Neuronal stem cell (in vitro differentiated cells): ENCODE data around the gene RRAD.

Experiments
- DNase-seq: peaks from one replicate; pipeline ENCODE4 v3.0.0-alpha.2; 2013; ENCODE audit warnings: low spot score
- H2AFZ ChIP-seq: one replicate; pipeline ENCODE4 v1.6.1; 2013; ENCODE audit warnings: mild to moderate bottlenecking, low read length, inconsistent platforms
- H2AK5ac ChIP-seq: 2 replicates; pipeline ENCODE4 v1.6.1; 2013; ENCODE audit warnings: low read depth, mild to moderate bottlenecking, inconsistent platforms, low read length, moderate library complexity, mixed read lengths
- H2BK120ac ChIP-seq: 2 replicates; pipeline ENCODE4 v1.6.1; 2013; ENCODE audit warnings: low read depth, mild to moderate bottlenecking, inconsistent platforms, low read length, moderate library complexity, mixed read lengths
- H2BK12ac ChIP-seq: one replicate; pipeline ENCODE4 v1.6.1; 2013; ENCODE audit warnings: low read length, inconsistent platforms
- H2BK15ac ChIP-seq: 2 replicates; pipeline ENCODE4 v1.6.1; 2013; ENCODE audit warnings: mild to moderate bottlenecking, low read length, inconsistent platforms, mixed read lengths
- H2BK5ac ChIP-seq: one replicate; pipeline ENCODE4 v1.6.1; 2013; ENCODE audit warnings: inconsistent platforms, mild to moderate bottlenecking, low read length, moderate library complexity
- H3K14ac ChIP-seq: one replicate; pipeline ENCODE4 v1.6.1; 2013; ENCODE audit warnings: low read length, inconsistent platforms
- H3K18ac ChIP-seq: 2 replicates; pipeline ENCODE4 v1.6.1; 2013; ENCODE audit warnings: low read length, inconsistent platforms
- H3K23ac ChIP-seq: 2 replicates; pipeline ENCODE4 v1.6.1; 2013; ENCODE audit warnings: low read depth, mild to moderate bottlenecking, mixed read lengths, low read length, inconsistent platforms; ENCODE audit not compliant: poor library complexity
- H3K27ac ChIP-seq: replicated peaks from 3 replicates; pipeline ENCODE4 v1.5.1; 2013; ENCODE audit warnings: low read length, inconsistent platforms
- H3K27me3 ChIP-seq, 3 experiments: 2 replicates each; pipeline ENCODE4 v1.6.1; 2013; ENCODE audit warnings: low read length in 3 of 3, mild to moderate bottlenecking in 2 of 3, inconsistent platforms in 1 of 3, low read depth in 1 of 3, mixed read lengths in 1 of 3, moderate library complexity in 1 of 3; ENCODE audit not compliant: control insufficient read depth in 3 of 3, insufficient read depth in 3 of 3
- H3K36me3 ChIP-seq, 2 donors: replicated peaks in 1 of 2; 2 replicates each; pipeline ENCODE4 v1.6.1; 2013; ENCODE audit warnings: low read length in 2 of 2; ENCODE audit not compliant: control insufficient read depth in 2 of 2, insufficient read depth in 2 of 2
- H3K4ac ChIP-seq: 2 replicates; pipeline ENCODE4 v1.6.1; 2013; ENCODE audit warnings: inconsistent platforms, mild to moderate bottlenecking, low read length, moderate library complexity
- H3K4me1 ChIP-seq, 2 donors: 1 replicate in 1 of 2; 2 replicates in 1 of 2; pipeline ENCODE4 v1.6.1; 2013; ENCODE audit warnings: low read length in 2 of 2, low read depth in 1 of 2; ENCODE audit not compliant: control insufficient read depth in 2 of 2, insufficient read depth in 1 of 2
- H3K4me2 ChIP-seq: one replicate; pipeline ENCODE4 v1.6.1; 2013; ENCODE audit warnings: mild to moderate bottlenecking, low read length, inconsistent platforms; ENCODE audit not compliant: insufficient read depth, poor library complexity, severe bottlenecking
- H3K4me3 ChIP-seq, 2 donors: 2 replicates each; pipeline ENCODE4 v1.5.1; 2013; ENCODE audit warnings: low read length in 2 of 2, mild to moderate bottlenecking in 2 of 2, inconsistent platforms in 1 of 2, moderate library complexity in 1 of 2
- H3K79me1 ChIP-seq: one replicate; pipeline ENCODE4 v1.6.1; 2013; ENCODE audit warnings: low read depth, mild to moderate bottlenecking, inconsistent platforms, low read length, moderate library complexity
- H3K9ac ChIP-seq: one replicate; pipeline ENCODE4 v1.6.1; 2013; ENCODE audit warnings: mild to moderate bottlenecking, low read depth, low read length, inconsistent platforms; ENCODE audit not compliant: poor library complexity
- H3K9me3 ChIP-seq, 2 donors: replicated peaks in 1 of 2; 2 replicates each; pipeline versions ENCODE3 to v1.6.1; 2013; ENCODE audit warnings: low read length in 2 of 2, mild to moderate bottlenecking in 2 of 2, inconsistent platforms in 1 of 2, low read depth in 1 of 2, mixed read lengths in 1 of 2, moderate library complexity in 1 of 2; ENCODE audit not compliant: control insufficient read depth in 2 of 2, insufficient read depth in 1 of 2
- H4K8ac ChIP-seq: one replicate; pipeline ENCODE4 v1.6.1; 2013; ENCODE audit warnings: low read depth, mild to moderate bottlenecking, inconsistent platforms, low read length, moderate library complexity
- H4K91ac ChIP-seq: one replicate; pipeline ENCODE4 v1.6.1; 2013; ENCODE audit warnings: low read length, low read depth, mild to moderate bottlenecking, inconsistent platforms; ENCODE audit not compliant: poor library complexity
- WGBS, 2 donors: extraction: QIAGEN DNeasy Blood & Tissue Kit; methylation state at CpG; one replicate each; pipeline ENCODE4 v1.1.7; 2013; ENCODE audit warnings: missing lambda C conversion rate in 2 of 2, mixed read lengths in 1 of 2; ENCODE audit not compliant: insufficient read length in 2 of 2, insufficient replicate concordance in 1 of 2; ENCODE audit errors: extremely low coverage in 2 of 2; 5-methylcytosine and 5-hydroxymethylcytosine counted together

Gene RRAD

DNA sequence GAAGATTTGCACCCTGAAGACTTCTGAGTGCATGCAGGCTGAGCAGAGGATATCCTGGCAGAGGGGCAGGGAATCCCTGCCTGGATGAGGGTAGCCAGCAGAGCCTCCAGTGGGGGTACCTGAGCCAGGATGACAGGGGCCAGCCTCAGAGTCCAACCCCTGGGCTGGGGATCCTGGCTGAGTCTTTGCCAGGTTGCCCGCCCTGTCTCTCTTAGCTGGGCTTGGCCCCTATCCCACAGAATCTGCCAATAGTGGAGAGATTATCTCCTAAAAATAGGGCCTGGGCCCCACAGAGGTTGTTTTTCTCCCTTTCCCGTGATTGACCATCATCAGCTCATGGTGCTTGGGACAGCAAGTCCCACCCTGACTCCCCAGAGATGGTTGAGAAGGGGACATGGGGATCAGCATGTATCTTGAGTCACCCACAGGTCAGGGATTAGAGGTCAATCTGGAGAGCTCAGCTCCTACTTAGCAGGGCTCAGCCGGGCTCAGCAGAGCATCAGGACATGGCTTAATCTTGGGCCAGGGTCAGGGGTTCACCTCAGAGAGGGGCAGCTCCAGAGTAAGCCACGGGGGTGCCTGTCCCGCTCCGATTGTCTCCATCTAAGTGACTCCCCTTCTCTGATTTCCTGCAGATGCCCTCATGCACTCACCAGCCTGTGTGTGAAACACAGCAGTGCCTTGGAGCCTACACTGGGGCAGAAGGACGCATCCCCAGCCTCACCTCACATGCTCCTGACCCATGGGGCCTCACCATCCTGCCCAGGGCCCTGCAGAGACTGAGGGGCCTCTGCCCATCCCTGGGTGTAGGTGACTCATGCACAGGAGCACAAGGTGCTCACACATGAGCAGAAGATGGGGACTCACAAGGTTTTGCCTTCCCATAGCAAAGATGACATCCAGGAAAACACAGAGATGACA, 18.2 kb downstream of the RRAD start:
- H3K36me3 ChIP-seq, result no peaks in the 10 kb centered on the region
- H3K4me1 ChIP-seq, result no peaks in the 10 kb centered on the region
- peaks cover 0 to 52% (median 0%) of the 10 kb centered on the region in 3 experiments for H3K27me3 ChIP-seq
- H2BK5ac ChIP-seq, result peak overlapping the region; percentile 33
- H3K18ac ChIP-seq, result no peak overlapping the region
- no peak overlapping the region for H3K4me3 ChIP-seq
- no peak overlapping the region for H2AK5ac ChIP-seq
- no peak overlapping the region for H2AFZ ChIP-seq
- no peak overlapping the region for H3K9ac ChIP-seq
- no peak overlapping the region for H4K8ac ChIP-seq
- no peak overlapping the region for H2BK120ac ChIP-seq
- H3K4me2 ChIP-seq, result no peak overlapping the region
- no peak overlapping the region for H3K4ac ChIP-seq
- no peaks in the 10 kb centered on the region for H3K79me1 ChIP-seq
- H2BK12ac ChIP-seq, result no peak overlapping the region
- no peaks in the 10 kb centered on the region for H3K9me3 ChIP-seq
- no peak overlapping the region for H3K14ac ChIP-seq
- peak overlapping the region; percentile 16 for H3K23ac ChIP-seq
- H2BK15ac ChIP-seq, result no peak overlapping the region
- WGBS, 2 donors, result no CpG with 5 or more reads among the region's 7 CpGs
- no peak for DNase-seq
- no peak overlapping the region for H4K91ac ChIP-seq
- H3K27ac ChIP-seq, result no peak overlapping the region

GRCh38 chr16:66905633-66906539, 19.4 kb downstream of the RRAD start:
- H3K79me1 ChIP-seq, result no peaks in the 10 kb centered on the region
- H2AFZ ChIP-seq, result no peak overlapping the region
- H4K91ac ChIP-seq, result no peak overlapping the region
- no peak overlapping the region for H2AK5ac ChIP-seq
- H3K36me3 ChIP-seq, result no peaks in the 10 kb centered on the region
- H3K23ac ChIP-seq, result no peak overlapping the region
- no peak overlapping the region for H2BK120ac ChIP-seq
- no peak overlapping the region for H3K4me2 ChIP-seq
- no peaks in the 10 kb centered on the region for H3K9me3 ChIP-seq
- no peak overlapping the region for H3K4ac ChIP-seq
- no peak overlapping the region for H3K27ac ChIP-seq
- H4K8ac ChIP-seq, result no peak overlapping the region
- H2BK15ac ChIP-seq, result no peak overlapping the region
- H3K18ac ChIP-seq, result peak overlapping the region; percentile 15
- H3K14ac ChIP-seq, result no peak overlapping the region
- no peak overlapping the region for H3K4me3 ChIP-seq
- peaks cover 0 to 49% (median 0%) of the 10 kb centered on the region in 3 experiments for H3K27me3 ChIP-seq
- no peak overlapping the region for H2BK12ac ChIP-seq
- no peak overlapping the region for H2BK5ac ChIP-seq
- no peak overlapping the region for H3K9ac ChIP-seq
- no peak for DNase-seq
- peaks cover 0 to 3% of the 10 kb centered on the region in 2 donors for H3K4me1 ChIP-seq
- no CpG with 5 or more reads among the region's 11 CpGs for WGBS, 2 donors

DNA sequence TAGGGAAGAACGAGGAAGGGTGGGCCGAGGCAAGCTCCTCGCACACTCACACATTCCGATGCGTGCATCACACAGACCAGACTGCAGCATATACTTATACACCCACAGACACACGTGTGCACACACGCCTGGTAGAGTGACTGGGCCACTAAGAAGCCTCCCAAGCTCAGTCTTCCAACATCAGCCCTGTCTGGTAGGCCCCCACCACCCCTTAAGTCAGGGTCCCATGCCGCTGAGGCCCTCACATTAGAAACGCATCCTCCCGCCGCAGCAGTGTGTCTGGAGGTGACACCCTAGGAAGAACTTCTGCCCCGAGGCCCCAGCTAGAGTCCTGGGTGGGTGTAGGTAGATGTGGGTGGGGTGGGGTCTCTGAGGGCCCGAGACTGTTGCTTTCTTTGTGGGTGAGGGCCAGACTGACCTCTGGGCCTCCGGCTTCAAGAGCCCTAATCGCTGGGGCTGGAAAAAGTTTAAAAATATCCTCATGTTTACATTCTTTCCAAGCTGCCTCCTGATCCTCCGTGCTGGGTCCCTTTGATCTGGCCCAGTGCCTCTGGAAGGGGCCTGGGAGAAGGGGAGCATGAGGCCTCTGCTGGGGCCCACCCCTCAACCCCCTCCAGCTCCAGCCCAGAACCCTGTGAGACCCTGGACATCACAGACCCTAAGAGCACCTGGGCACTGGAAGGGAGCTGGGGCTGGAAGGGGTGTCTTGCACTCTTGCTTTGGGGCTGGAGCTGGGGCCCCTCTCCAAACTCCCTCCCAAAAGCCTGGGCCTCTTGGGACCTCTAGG, 20.3 kb downstream of the RRAD start:
- no CpG with 5 or more reads among the region's 16 CpGs for WGBS, 2 donors
- H4K91ac ChIP-seq, result no peak overlapping the region
- DNase-seq, result no peak

More for the DNA sequence above, 20.3 kb downstream of the RRAD start:
- peaks cover 2 to 10% of the 10 kb centered on the region in 2 donors for H3K4me1 ChIP-seq
- no peak overlapping the region for H2BK120ac ChIP-seq
- no peak overlapping the region for H2BK15ac ChIP-seq
- H2AFZ ChIP-seq, result peak overlapping the region; percentile 25
- no peak overlapping the region for H3K4me2 ChIP-seq
- H3K79me1 ChIP-seq, result no peaks in the 10 kb centered on the region
- H3K27ac ChIP-seq, result no peak overlapping the region
- H2AK5ac ChIP-seq, result no peak overlapping the region
- H3K9ac ChIP-seq, result no peak overlapping the region
- H3K18ac ChIP-seq, result peak overlapping the region; percentile 11
- H3K36me3 ChIP-seq, result no peaks in the 10 kb centered on the region
- no peak overlapping the region for H3K23ac ChIP-seq
- no peak overlapping the region for H2BK5ac ChIP-seq
- H3K4me3 ChIP-seq, result no peak overlapping the region
- H3K4ac ChIP-seq, result no peak overlapping the region
- no peaks in the 10 kb centered on the region for H3K9me3 ChIP-seq
- peaks cover 0 to 44% (median 0%) of the 10 kb centered on the region in 3 experiments for H3K27me3 ChIP-seq
- H4K8ac ChIP-seq, result no peak overlapping the region
- no peak overlapping the region for H3K14ac ChIP-seq
- no peak overlapping the region for H2BK12ac ChIP-seq
